GM21576 (cell line): ENCODE data around the gene EIF4G1.
"Not testable (repeated sequence)": the region's sequence is repeated elsewhere in the genome, so short reads cannot be mapped to it uniquely, and the experiment has no call there.

Source experiments
- ATAC-seq: cut with Tn5 transposase; IDR thresholded peaks from one replicate; pipeline ENCODE4 v1.9.1; 2021; ENCODE audit warnings: mild to moderate bottlenecking, moderate library complexity; ENCODE audit not compliant: unreplicated experiment

The EIF4G1 gene

DNA sequence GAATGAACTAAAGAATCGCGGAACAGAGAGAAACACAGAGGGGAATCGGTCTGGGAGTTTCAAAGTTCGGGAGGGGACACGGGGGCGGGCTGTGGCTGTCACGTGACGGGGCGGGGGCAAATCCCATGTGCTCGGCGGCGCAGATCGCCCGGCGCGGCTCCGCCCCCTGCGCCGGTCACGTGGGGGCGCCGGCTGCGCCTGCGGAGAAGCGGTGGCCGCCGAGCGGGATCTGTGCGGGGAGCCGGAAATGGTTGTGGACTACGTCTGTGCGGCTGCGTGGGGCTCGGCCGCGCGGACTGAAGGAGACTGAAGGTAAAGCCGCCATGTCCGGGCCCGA, at the start of gene EIF4G1:
Gene EIF4G1 (plus strand): TSS at position 244 of the 337 bp plus-strand sequence. CDS start 1,191 bp downstream, outside the sequence.
- peak; percentile 77 for ATAC-seq

DNA sequence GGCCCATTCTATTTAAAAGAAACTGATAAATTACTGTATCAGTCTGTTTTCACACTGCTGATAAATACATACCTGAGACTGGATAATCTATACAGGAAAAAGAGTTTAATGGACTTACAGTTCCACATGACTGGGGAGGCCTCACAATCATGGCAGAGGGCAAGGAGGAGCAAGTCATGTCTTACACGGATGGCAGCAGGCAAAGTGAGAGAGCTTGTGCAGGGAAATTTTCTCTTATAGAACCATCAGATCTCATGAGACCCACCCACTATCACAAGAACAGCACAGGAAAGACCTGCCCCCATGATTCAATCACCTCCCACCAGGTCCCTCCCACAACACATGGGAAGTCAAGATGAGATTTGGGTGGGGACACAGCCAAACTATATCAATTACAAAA, 47.2 kb upstream of the EIF4G1 start:
- ATAC-seq, result not testable (repeated sequence)

- no peak for ATAC-seq
Measured at GRCh38 chr3:184272269-184272668, 42.1 kb upstream of the EIF4G1 start.

DNA sequence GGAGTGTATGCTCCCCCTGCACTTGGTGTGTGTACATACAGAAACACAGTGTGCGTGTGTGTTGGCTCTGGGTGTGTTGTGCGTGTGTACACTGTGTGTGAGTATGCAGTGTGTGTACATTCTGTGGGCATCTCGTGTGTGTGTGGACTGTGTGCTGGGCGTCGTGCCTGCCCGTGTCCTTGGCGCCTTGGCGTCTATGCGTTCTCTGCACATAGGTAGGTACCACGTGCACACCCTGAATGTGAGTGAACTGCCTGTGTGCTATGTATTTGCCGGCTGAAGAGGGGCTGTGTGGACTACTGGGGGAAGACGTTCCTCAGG, 39.1 kb upstream of the EIF4G1 start:
- ATAC-seq, result no peak

GRCh38 chr3:184275961-184276910, 38.2 kb upstream of the EIF4G1 start, which contains the start of gene ECE2:
ECE2 (plus strand) TSS chr3:184276022; CDS start chr3:184276154, 132 bp downstream.
- no peak for ATAC-seq

DNA sequence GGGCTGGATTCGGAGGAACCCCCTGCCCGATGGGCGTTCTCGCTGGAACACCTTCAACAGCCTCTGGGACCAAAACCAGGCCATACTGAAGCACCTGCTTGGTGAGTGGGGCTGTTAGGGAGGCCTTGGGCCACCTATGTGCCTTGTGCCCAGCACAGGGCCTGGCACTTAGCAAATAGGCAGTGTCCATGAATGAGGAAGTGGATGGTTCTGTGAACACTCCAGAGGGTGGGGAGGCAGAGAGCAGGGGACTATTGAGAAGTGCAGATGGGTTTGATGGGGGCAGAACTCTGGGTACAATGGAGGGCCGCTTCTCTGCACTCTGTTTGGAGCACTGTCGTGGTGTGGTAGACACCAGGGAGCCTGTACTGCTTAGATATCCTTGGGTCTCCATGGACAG, 37.0 kb upstream of the EIF4G1 start:
- ATAC-seq, result no peak

DNA sequence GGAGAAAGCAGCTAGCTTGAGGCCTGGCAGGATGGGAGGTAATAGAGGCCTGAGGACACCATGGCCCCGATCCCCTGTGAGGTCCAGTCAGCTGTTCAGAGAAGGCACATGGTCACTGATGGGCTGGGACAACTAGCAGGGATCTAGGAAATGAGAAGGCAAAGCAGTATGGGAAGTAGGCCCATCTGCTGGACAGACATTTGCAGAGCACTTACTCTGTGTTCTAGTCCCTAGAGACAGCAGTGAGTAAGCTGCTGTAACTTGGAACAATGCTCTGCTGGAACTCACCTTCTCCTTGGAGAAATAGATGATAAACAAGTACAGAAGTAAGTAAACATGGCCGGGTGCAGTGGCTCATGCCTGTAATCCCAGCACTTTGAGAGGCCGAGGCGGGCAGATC, 31.5 kb upstream of the EIF4G1 start:
- no peak for ATAC-seq

- ATAC-seq, result no peak
Measured at GRCh38 chr3:184283681-184284080, 30.7 kb upstream of the EIF4G1 start.

DNA sequence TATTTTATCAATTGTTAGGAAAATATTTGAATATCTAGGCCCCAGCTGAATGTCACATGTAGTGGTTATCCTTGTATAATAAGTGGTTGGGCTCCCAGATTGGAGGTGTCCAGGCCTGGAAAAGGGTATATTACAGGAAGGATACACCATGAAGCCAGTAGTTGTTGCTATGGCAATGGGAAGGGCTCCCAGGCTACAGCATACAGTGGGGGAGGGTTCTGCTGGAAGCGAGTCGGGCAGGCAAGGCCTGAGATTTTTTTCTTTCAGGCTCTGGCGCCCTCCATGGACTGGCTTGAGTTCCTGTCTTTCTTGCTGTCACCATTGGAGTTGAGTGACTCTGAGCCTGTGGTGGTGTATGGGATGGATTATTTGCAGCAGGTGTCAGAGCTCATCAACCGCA, 29.7 kb upstream of the EIF4G1 start:
- ATAC-seq, result no peak

GRCh38 chr3:184289426-184289938, 24.9 kb upstream of the EIF4G1 start:
- no peak for ATAC-seq

GRCh38 chr3:184290331-184290730, 24.1 kb upstream of the EIF4G1 start:
- ATAC-seq, result no peak

- no peak for ATAC-seq
Measured at GRCh38 chr3:184291044-184291737, 23.2 kb upstream of the EIF4G1 start.

DNA sequence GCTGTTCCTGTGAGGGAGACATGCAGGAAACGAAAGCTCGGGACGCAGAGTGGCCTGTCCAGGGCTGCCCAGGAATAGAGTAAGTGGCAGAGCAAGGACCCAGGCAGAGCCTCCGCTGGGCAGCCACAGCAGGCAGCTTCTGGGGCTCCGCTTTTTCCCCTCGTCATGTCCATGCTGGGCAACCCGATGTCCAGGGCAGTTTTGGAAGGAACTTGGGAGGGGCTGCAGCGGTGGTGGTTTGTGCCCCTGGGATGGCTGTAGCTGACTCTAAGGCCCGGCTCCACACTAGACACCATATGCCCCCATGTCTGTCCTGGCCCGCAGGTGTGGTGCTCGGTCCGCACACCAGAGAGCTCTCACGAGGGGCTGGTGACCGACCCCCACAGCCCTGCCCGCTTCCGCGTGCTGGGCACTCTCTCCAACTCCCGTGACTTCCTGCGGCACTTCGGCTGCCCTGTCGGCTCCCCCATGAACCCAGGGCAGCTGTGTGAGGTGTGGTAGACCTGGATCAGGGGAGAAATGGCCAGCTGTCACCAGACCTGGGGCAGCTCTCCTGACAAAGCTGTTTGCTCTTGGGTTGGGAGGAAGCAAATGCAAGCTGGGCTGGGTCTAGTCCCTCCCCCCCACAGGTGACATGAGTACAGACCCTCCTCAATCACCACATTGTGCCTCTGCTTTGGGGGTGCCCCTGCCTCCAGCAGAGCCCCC, 22.5 kb upstream of the EIF4G1 start:
- no peak for ATAC-seq

DNA sequence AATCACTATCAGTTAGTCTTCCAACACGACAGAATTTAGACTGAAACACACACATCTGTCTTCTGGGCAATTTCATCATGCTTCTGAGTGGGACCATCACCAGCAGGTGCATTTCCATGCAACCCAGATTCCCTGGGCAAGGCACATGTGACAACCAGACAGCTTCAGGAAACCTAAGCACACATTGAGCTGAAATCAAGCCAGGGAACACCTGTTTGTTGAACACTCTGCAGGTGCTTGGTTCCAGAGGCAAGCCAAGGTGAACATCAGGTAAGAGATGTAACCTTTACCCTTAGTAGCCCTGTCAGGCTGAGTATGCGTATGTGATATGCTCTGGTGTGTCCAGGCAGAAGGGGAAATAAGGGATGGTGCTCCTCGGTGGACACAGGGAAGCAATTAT, 18.6 kb upstream of the EIF4G1 start:
- ATAC-seq, result no peak

GRCh38 chr3:184296616-184297015, 17.8 kb upstream of the EIF4G1 start:
- ATAC-seq, result no peak

DNA sequence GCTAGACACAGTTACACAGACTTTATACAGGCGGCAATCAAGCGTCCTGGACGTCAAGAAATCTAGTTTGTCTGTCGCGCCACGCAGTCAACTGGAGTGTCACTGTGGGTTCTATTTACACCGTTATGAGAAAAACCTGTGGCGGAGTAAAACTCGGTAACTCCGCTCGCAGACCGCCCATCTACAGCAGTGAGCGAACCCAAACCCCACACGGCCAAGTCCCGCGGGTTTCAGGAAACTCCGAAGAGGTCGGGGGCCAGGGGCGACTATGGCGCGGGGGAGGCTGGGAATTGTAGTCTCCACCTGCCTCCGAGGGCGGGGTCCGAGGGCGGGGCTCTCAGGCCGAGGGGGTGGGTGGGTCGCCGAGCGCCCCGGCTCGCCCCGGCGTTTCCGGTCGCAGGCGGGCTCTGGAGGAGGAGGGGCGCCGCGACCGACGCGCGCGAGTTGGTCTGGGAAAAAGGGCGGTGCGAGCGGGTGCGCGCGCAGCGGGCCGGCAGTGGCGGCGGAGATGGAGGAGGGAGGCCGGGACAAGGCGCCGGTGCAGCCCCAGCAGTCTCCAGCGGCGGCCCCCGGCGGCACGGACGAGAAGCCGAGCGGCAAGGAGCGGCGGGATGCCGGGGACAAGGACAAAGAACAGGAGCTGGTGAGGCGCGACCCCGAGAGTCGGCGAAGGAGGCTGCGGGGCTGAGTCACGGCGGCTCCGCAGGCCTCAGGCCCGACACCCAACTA, 15.5 kb upstream of the EIF4G1 start, which contains the start of gene PSMD2:
Gene PSMD2 (plus strand): TSS at position 483 of the 729 bp plus-strand sequence. CDS start 26 bp downstream, at position 509.
- ATAC-seq, result peak; percentile 92

DNA sequence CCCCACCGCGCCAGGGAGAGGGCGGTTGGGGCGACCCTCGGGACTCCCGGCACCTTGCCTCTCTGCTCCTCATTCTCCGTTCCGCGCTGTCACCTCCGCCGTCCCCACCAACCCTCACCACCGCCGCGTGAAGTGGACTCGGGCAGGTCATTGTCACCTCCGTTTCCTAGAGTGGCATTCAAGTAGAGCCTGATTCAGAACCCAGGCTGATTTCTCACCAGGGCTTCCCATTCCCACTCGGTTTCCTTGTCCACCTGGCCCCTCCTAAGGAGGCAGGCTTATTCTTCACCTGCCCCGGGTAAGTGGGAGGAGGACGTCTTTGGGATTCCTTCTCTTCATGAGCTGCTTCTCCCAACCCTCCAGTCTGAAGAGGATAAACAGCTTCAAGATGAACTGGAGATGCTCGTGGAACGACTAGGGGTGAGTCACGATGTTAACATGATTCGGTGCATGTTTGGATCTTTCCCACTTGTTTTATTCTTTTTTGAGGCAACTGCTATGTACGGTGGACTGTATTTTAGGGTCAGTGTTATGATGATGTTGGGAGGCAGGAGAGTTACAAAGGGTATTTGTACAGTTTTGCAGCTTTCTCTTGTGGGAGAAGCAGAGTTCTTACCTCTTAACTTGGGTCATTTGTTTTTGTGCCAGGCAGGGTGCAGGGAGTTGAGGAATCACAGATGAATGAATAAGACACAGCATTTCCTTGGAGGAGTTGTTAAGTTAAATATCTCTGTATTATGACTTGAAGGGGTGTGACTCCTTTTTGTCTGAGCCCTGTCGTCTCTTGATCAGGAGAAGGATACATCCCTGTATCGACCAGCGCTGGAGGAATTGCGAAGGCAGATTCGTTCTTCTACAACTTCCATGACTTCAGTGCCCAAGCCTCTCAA, 14.7 kb upstream of the EIF4G1 start:
- no peak for ATAC-seq

- ATAC-seq, result no peak
Measured at GRCh38 chr3:184300378-184300720, 14.1 kb upstream of the EIF4G1 start.

DNA sequence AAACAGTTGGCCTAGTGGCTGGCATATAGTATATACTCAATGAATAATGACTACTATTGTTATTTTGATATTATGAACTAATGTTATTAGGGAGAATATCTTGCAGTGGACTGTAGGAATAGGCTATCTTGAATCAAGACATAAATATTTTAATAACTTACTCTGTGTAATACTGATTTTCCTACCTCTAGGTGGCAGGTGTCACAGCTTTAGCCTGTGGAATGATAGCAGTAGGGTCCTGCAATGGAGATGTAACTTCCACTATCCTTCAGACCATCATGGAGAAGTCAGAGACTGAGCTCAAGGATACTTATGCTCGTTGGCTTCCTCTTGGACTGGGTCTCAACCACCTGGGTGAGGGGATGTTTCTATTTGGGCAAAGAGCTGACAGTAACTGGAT, 8.8 kb upstream of the EIF4G1 start:
- ATAC-seq, result no peak
